GM19452 (cell line): Measurements from ENCODE around the gene TFB2M.
A peak's percentile ranks its signal among the peaks of the same experiment; 100 is the strongest.

Source experiments
- ATAC-seq: cut with Tn5 transposase; IDR thresholded peaks from one replicate; pipeline ENCODE4 v1.9.1; 2021; ENCODE audit not compliant: unreplicated experiment

Gene TFB2M

DNA sequence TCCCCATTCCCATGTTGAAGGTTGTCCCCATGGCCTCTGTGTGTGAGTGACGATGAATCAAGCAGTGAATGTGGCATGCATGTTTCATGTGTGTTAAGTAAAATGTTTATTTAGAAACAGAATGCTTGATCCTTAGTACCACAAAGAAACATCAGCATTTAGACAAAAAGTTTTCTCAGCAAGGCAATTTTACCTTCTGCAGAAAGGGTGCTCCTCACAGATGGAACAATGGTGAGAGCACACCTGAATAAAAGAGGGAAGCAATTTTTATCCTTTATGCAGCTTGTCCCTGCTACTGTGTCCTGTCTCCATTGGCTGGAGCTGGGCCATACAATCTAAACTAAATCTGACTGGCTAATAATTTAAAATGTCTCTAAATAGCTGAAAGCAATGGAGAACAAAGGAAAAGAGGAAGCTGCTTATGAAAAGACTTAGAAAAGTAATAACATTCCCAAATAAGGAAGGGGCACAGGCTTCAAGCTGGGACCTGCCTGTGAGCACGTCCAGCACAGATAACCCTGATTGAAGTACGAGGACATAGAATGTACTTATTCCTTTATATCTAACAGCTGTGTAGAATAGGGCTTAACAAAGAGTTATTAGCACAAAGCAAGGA, 50.6 kb downstream of the TFB2M start:
- no peak for ATAC-seq

GRCh38 chr1:246513619-246514343, 52.3 kb downstream of the TFB2M start:
- no peak for ATAC-seq

DNA sequence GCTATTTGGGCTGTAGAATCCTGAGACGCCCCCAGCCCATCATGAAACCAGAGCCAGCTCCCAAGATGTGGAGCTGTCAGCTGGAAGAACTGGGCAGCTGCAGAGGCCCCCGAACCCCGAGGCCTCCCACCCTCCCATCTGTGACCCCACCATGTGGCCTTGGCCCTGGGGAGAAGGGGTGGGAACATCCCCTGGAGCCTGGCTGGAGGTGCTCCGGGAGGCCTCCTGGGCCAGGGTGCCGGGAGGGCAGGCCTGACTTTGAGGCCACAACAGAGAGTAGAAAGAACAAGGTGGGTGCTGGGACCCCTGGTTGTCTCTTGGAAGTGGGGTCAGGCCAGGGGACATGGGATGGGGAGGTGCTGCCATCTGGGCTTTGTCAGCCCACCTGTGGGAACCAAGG, 53.0 kb downstream of the TFB2M start:
- ATAC-seq, result no peak

DNA sequence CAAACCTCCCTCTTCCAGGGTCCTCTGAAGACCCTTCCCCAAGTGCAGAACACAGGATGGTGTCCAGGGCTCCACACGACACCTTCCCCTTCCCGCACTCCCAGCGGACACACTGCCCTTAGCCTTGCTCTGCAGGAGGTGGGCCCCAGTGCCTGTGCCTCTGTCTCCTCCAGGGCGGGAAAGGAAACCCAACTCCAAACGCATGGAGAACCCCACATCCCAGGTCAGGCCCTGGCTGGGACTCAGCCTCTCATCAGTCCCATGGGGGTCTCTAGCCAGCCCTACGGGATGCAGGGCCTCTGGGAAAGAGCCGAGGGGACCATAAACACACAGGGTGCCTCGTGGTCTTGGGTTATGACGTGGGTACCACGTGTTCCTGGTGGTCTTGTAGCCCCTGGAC, 53.4 kb downstream of the TFB2M start:
- no peak for ATAC-seq

DNA sequence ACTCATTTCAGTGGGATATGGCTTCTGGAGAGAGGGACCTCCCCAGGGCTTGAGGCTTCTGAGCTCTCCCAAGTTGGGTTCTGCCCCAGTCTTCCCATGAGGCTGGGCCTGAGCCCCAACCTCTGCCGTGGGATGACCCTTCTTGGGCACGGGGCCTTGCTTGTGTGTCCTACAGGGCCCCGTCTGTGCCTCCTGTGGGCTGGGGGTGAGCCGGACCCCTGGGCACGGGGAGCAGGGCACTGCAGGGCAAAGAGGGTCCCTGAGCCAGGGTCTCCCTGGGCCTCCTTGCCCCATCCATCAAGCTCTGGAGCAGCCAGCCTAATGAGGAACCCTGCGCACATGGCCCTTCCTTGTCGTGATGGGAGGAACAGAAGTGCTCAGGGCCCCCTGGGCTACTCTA, 53.8 kb downstream of the TFB2M start:
- no peak for ATAC-seq

DNA sequence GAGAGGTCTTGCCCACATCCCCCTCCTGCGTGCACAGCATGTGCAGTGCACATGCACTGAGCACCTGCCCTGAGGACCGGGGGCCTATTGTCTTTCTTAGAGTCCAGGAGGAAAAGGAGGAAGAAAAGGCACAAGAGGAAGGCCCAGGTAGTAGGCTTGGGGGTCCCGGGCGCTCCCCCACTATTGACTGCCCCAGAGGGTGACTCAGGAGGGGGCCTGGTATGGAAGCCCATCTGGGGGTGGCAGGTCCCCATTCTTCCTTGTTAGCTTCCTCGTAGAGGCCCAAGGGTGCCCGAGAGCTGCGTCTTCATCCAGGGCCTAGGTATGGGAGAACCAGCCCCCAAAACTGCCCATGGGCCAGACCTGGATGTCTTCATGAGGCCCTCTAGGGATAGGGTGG, 54.9 kb downstream of the TFB2M start:
- no peak for ATAC-seq

- ATAC-seq, result no peak
Measured at GRCh38 chr1:246510147-246511030, 55.7 kb downstream of the TFB2M start.

DNA sequence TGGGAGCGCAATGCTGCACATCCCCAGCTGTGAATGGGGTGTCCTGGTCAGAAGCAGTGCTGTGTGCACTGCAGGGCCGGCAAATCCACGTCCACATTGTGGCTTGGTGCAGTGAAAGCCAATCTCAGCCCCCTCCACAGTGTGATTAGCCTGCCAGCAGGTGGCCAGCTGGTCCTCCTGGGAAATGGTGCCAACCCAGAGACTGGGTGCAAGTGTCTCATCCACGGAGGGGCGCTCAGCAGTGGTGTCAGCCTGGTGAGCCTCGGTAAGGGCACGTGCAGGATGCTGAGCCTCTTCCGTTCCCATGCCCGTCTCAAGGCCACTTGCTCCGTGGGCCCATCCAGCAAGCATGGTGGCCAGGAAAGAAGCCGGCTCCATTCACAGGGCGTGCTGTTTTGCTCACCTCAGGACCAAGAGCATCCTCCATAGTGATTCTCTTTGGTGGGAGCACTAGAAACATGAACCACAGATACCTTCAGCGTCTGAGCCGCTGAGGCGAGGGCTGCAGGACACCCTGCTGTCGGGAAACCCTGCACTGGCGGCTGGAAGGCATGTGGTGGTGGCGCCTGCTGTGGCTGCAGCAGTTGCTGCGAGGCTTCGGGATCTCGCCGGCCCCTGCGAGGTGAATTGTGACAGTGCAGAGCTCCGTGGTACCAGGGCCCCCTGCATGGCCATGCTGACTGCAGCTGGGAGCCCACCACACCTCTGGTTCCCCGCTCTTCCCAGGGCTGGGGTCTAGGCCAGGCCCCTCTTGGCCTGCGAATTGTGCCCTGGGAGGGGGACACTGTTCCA, 57.0 kb downstream of the TFB2M start:
- no peak for ATAC-seq

- peak; percentile 93 for ATAC-seq
Measured at GRCh38 chr1:246506674-246507481, 59.2 kb downstream of the TFB2M start, which contains the start of gene SMYD3. TSS of gene SMYD3 (minus strand) at chr1:246507279.

GRCh38 chr1:246506367-246506673, 59.7 kb downstream of the TFB2M start:
- ATAC-seq, result peak; percentile 18

- no peak for ATAC-seq
Measured at GRCh38 chr1:246503341-246503740, 62.7 kb downstream of the TFB2M start.

GRCh38 chr1:246497331-246497915, 68.6 kb downstream of the TFB2M start:
- ATAC-seq, result peak; percentile 62

- ATAC-seq, result no peak
Measured at GRCh38 chr1:246492611-246493245, 73.3 kb downstream of the TFB2M start.

DNA sequence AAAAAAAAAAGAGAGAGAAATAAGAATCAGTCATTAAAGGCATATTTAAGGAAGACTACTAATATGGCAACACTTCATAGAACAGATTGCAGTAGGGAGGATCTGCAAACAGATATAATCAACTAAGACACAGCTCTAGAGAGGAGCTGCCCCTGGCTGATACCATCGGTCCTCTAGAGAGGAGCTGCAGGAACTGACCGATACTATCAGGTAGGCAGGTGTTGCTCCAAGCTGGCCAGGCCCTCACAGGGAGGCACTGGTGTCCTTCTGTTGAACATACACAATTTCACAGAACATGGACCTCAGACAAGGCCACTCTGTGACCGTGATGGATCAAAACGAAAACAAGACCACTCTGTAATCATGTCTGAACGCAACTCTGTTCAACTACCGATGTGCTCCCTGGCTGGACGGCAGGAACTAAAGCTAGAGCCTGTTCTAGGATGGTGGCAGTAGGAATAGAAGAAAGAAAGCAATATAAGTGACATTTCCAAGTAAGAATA, 74.5 kb downstream of the TFB2M start:
- ATAC-seq, result no peak
